ENCODE results near the gene CCNY. TPM values are rescaled to one million over a fixed set of nuclear protein-coding genes. Genes with fewer than 3 reads are reported as not detected.

Gene CCNY
- total RNA-seq, 2 experiments from 2014 or later, result 64.9 to 66.9 TPM

- ChIA-PET POLR2A (no interaction called here), CTCF (no interaction called here)
- no peak overlapping the region for H3K4me3 ChIP-seq (ENCODE audit: low read length)
- H3K36me3 ChIP-seq (ENCODE audit: insufficient read depth, low read length), result peaks cover 22% of the 10 kb centered on the region
- Mint-ChIP-seq H3K4me3 (no peak overlapping the region), H3K27ac (no peak overlapping the region), H3K36me3 (ENCODE audit: low read depth) (peaks cover 79% of the 10 kb centered on the region), H3K27me3 (no peaks in the 10 kb centered on the region), H3K4me1 (ENCODE audit: low read depth) (peaks cover 51% of the 10 kb centered on the region), H3K9me3 (no peaks in the 10 kb centered on the region)
- H3K27me3 ChIP-seq (ENCODE audit: control insufficient read depth in 1 of 2, insufficient read depth in 2 of 2, low read length in 2 of 2), result no peaks in the 10 kb centered on the region
- DNase-seq (no peak), ATAC-seq (ENCODE audit: poor library complexity) (no peak)
- intact Hi-C loops (cut with DNase I, micrococcal nuclease), result no loop called here
- TF ChIP-seq CTCF (IDR thresholded peaks at IDR 0.05), result no peak
- H3K27ac ChIP-seq (ENCODE audit: low read depth in 1 of 2, low read length in 2 of 2), result no peak overlapping the region
- peaks cover 5% of the 10 kb centered on the region for H3K4me1 ChIP-seq (ENCODE audit: insufficient read depth, low read length)
- H3K9me3 ChIP-seq (ENCODE audit: control insufficient read depth in 1 of 2, insufficient read depth in 1 of 2, low read length in 2 of 2), result no peaks in the 10 kb centered on the region
Observed at GRCh38 chr10:35487336-35488034, 151.2 kb downstream of the CCNY start.

- intact Hi-C loops (cut with DNase I, micrococcal nuclease), result no loop called here
- Mint-ChIP-seq H3K27ac (no peak overlapping the region), H3K27me3 (no peaks in the 10 kb centered on the region), H3K4me1 (ENCODE audit: low read depth) (peaks cover 57% of the 10 kb centered on the region), H3K36me3 (ENCODE audit: low read depth) (peaks cover 73% of the 10 kb centered on the region), H3K9me3 (no peaks in the 10 kb centered on the region), H3K4me3 (no peak overlapping the region)
- H3K27ac ChIP-seq (ENCODE audit: low read depth in 1 of 2, low read length in 2 of 2), result no peak overlapping the region
- no peak overlapping the region for H3K4me3 ChIP-seq (ENCODE audit: low read length)
- H3K9me3 ChIP-seq (ENCODE audit: control insufficient read depth in 1 of 2, insufficient read depth in 1 of 2, low read length in 2 of 2), result no peaks in the 10 kb centered on the region
- CTCF ChIA-PET, result no interaction called here
- no peak for DNase-seq
- no peak for ATAC-seq (ENCODE audit: poor library complexity)
- POLR2A ChIA-PET, result no interaction called here
- no peaks in the 10 kb centered on the region for H3K27me3 ChIP-seq (ENCODE audit: control insufficient read depth in 1 of 2, insufficient read depth in 2 of 2, low read length in 2 of 2)
- no peak for TF ChIP-seq CTCF (IDR thresholded peaks at IDR 0.05)
- H3K4me1 ChIP-seq (ENCODE audit: insufficient read depth, low read length), result peaks cover 5% of the 10 kb centered on the region
- peaks cover 22% of the 10 kb centered on the region for H3K36me3 ChIP-seq (ENCODE audit: insufficient read depth, low read length)
Observed at GRCh38 chr10:35488228-35488627, 151.9 kb downstream of the CCNY start.

- H3K27ac ChIP-seq (ENCODE audit: low read depth in 1 of 2, low read length in 2 of 2), result no peak overlapping the region
- TF ChIP-seq CTCF (IDR thresholded peaks at IDR 0.05), result no peak
Observed at GRCh38 chr10:35492386-35493195, 156.3 kb downstream of the CCNY start.

More at GRCh38 chr10:35492386-35493195, 156.3 kb downstream of the CCNY start:
- DNase-seq, result no peak
- ATAC-seq (ENCODE audit: poor library complexity), result no peak
- no peaks in the 10 kb centered on the region for H3K36me3 ChIP-seq (ENCODE audit: insufficient read depth, low read length)
- no peak overlapping the region for H3K4me3 Mint-ChIP-seq
- peaks cover 35% of the 10 kb centered on the region for H3K36me3 Mint-ChIP-seq (ENCODE audit: low read depth)
- H3K4me1 ChIP-seq (ENCODE audit: insufficient read depth, low read length), result peaks cover 20% of the 10 kb centered on the region
- H3K27me3 Mint-ChIP-seq, result no peaks in the 10 kb centered on the region
- H3K27ac Mint-ChIP-seq, result no peak overlapping the region
- ChIA-PET POLR2A (no interaction called here), CTCF (no interaction called here)
- no peaks in the 10 kb centered on the region for H3K9me3 Mint-ChIP-seq
- no peaks in the 10 kb centered on the region for H3K27me3 ChIP-seq (ENCODE audit: control insufficient read depth in 1 of 2, insufficient read depth in 2 of 2, low read length in 2 of 2)
- intact Hi-C loops (cut with DNase I, micrococcal nuclease), result loop anchor here in 1 of 2 experiments (10.0 kb wide), 1 partner anchor 238 kb away; no protein-coding TSS in a partner anchor
- H3K9me3 ChIP-seq (ENCODE audit: control insufficient read depth in 1 of 2, insufficient read depth in 1 of 2, low read length in 2 of 2), result no peaks in the 10 kb centered on the region
- H3K4me3 ChIP-seq (ENCODE audit: low read length), result no peak overlapping the region
- H3K4me1 Mint-ChIP-seq (ENCODE audit: low read depth), result peaks cover 62% of the 10 kb centered on the region
